GM19455 (cell line): ENCODE data around the gene AKAP12.

Source experiments
- ATAC-seq: cut with Tn5 transposase; IDR thresholded peaks from one replicate; pipeline ENCODE4 v1.9.1; 2021; ENCODE audit not compliant: unreplicated experiment

The AKAP12 gene, protein sequence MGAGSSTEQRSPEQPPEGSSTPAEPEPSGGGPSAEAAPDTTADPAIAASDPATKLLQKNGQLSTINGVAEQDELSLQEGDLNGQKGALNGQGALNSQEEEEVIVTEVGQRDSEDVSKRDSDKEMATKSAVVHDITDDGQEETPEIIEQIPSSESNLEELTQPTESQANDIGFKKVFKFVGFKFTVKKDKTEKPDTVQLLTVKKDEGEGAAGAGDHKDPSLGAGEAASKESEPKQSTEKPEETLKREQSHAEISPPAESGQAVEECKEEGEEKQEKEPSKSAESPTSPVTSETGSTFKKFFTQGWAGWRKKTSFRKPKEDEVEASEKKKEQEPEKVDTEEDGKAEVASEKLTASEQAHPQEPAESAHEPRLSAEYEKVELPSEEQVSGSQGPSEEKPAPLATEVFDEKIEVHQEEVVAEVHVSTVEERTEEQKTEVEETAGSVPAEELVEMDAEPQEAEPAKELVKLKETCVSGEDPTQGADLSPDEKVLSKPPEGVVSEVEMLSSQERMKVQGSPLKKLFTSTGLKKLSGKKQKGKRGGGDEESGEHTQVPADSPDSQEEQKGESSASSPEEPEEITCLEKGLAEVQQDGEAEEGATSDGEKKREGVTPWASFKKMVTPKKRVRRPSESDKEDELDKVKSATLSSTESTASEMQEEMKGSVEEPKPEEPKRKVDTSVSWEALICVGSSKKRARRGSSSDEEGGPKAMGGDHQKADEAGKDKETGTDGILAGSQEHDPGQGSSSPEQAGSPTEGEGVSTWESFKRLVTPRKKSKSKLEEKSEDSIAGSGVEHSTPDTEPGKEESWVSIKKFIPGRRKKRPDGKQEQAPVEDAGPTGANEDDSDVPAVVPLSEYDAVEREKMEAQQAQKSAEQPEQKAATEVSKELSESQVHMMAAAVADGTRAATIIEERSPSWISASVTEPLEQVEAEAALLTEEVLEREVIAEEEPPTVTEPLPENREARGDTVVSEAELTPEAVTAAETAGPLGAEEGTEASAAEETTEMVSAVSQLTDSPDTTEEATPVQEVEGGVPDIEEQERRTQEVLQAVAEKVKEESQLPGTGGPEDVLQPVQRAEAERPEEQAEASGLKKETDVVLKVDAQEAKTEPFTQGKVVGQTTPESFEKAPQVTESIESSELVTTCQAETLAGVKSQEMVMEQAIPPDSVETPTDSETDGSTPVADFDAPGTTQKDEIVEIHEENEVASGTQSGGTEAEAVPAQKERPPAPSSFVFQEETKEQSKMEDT (N-terminal part only)

DNA sequence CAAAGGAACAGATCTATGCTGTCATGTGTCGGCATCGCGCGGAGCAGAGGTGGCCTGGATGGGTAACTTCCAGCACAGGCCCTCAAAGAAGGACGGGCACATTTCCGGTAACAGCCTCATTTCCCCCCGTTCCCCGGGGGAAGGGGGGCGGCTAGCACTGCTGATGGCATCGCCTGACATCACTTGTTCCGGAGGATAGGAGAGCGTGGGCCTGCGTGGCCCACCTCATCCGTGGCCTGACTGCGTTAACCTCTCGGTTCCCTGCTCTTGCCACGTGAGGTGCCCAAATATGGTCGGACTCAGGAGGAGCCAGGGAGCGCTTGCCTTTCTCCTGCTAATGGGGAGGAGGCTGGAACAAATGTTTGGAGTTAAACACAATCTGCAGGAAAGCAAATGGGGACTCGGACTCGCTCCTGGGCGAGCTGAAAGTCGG, at the start of gene AKAP12:
AKAP12 (plus strand) TSS at position 365 of the 433 bp plus-strand sequence. CDS start 596 bp downstream, outside the sequence.
- ATAC-seq = no peak

DNA sequence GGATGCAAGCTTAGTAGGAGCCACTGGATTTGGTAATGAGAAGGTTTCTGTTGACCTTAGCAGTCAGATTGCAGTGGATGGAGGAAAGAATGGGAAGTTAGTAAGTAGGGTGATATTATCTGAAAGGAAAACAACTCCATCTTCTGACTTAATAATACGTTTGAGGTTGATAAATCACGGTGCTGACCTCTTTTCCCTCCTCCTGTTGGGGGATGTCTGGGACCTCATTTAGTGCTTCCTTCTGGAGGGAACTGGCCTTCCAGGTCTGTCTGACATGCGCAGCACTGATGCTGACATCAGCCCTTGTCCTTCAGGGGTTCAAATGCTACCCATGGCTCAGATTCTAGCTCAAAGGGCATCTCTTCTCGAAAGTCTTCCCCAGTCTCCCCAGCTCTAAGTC, 48.2 kb upstream of the AKAP12 start:
- no peak for ATAC-seq

DNA sequence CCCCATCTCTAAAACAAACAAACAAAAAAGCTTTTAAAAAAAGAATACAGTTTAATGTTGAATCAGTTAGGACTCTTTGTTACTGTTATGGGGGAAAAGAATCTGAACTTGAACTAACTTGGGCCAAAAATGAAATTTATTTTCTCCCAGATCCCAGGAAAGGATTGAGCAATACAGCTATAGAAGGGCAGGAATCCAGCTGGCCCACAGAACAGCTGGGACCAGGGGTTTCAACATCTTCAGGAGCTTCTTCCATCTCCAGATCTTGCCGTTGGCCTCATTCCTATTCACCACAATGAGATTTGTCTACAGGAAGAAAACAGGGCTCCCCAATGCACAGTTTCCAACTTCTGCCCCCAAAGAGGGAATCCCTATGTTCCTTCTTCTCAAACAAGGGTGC, 43.2 kb upstream of the AKAP12 start:
- ATAC-seq = no peak

DNA sequence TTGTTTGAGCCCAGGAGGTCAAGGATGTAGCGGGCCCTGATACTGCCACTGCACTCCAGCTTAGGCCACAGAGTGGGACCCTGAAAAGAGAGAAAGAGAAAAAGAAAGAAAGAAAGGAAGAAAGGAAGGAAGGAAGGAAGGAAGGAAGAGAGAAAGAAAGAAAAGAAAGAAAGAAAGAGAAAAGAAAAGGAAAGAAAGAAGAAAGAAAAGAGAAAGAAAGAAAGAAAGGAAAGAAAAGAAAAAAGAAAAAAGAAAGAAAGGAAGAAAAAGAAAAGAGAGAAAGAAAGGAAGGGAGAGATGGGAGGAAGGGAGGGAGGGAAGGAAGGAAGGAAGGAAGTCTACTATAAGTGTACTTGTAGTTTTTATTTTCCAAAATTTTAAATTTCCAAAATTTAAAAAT, 42.2 kb upstream of the AKAP12 start:
- ATAC-seq = no peak

DNA sequence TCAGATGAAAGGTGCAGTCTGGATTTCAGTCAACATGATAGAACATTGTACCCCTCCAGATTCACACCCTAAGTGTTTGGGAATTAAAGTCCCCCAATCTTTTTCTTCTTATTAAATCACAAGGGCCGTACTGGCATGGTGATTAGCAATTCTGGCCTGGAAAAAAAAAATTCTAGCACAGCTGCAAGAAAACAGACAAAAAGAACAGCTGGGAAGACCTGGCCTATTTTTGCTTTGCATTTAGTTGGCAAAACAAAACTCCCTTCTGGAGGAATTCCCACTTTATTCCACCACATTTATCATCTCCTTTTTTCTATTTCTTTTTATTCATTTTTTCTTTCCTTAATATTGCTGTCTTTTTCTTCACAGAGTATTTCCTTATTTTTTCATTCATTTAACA, 39.8 kb upstream of the AKAP12 start:
- ATAC-seq = no peak

DNA sequence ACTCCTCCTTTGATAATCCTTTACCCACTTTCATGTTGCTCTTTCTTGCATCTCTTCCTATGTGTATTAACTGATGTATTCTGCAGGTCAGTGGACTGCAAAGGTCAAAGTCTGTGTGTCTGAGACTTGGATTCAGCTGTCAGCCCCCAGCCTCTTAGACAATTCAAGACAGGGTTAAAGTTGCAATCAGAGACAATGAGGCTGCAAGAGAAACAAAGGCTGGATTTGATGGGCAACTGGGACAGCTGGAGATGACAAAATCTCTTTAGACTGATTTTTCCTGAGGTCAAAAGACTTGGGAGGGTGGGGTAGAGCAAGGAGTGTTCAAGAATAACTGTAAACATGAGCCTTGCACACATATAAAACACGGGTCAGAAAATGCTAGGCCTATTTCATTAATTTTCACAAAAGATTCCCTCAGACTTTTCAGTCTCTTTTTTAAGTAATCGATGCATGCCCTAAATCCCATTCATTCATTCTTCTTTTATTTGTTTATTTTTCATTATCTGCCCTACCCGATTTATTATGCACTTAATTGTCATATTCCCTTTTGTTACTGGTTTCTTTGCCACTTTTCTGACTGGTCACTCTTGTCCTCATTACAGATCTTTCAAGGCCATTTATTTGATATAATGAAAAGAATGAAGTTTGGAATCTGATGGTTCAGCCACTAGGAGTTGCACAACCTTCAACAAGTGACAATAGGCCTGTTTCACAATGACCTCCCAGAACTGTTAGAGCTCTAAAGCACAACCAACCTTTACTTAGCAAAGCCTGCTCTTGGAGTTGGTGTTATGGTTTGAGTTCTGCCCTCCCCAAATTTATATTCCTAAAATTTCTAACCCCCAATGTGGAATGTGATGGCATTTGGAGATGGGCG, 33.8 kb upstream of the AKAP12 start:
- ATAC-seq = no peak

DNA sequence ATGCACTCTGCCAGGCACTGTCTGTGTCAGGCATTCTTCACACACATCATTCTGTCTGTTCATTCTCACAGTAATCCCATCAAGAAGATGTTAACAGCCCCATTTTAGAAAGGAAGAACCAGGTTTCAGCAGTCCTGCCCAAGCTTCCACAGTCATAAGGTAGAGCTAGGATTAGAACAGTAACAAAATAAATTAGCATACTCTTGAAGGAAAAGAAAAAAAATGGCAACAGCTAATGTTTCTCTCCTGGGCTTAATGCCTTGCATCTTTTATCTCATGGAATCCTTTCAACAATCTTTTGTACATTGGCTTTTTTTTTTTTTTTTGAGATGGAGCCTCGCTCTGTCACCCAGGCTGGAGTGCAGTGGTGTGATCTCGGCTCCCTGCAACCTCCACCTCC, 32.1 kb upstream of the AKAP12 start:
- ATAC-seq = no peak

DNA sequence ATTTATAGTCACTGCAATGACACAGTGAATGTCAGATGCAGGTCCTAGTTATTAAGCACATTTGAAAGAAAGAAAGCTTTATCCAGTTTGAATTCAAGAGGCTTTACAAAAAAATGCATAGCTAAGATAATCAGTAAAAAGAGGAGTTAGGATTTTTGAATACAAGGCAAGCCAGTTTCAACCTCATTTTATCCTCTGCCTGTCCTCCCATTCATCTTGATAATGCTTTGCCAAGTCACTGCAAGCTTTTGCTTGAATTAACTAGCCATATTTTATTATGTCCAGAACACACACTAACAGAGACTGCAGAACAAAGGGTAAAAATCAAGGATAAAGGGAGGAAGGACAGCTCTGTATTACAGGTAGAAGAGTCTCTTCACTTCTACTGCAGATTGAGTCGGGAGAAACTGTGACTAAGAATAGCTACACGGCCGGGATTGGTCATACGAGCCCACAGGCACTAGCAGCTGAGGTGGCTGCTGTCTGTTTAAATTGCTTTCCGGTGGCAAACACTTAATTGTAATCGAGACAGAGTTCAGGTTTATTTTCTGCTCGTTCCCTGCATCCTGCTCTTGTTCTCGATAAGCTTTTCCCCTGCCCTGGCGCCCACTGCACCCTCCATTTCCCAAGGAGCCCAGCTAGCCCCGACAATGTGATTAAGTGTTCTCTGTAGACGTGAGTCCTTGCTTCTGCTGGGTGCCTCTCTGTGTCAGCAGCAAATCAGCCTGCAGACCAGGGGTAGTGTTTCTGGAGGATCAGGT, 30.5 kb upstream of the AKAP12 start:
- ATAC-seq = no peak

DNA sequence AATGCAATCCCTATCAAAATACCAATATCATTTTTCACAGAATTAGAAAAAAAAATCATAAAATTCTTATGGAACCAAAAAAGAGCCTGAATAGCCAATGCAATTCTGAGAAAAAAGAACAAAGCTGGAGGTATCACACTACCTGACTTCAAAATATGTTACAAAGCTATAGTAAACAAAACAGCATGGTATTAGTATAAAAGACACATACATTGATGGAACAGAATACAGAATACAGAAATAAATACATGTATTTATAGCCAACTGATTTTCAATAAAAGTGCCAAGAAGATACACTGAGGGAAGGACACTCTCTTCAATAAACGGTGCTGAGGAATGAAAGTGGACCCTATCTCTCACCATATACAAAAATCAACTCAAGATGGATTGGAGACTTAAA, 28.7 kb upstream of the AKAP12 start:
- ATAC-seq = no peak

DNA sequence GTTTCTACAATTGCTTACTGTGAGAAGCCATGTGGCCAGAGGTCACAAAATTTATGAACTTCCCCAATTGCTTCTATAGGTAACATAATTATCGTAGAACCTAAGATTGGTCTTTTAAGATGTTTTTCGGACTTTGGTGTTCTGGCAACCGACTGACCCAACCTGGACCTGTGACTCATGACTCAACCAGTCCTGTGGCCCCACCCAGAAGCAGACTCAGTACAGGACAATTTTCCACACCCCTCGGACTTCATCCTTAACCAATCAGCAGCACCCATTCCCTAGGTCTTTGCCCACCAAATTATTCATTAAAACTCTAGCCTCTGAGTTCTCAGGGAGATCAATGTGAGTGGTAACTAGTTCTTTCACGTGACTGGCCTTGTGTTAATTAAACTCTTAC, 26.4 kb upstream of the AKAP12 start:
- ATAC-seq = no peak

DNA sequence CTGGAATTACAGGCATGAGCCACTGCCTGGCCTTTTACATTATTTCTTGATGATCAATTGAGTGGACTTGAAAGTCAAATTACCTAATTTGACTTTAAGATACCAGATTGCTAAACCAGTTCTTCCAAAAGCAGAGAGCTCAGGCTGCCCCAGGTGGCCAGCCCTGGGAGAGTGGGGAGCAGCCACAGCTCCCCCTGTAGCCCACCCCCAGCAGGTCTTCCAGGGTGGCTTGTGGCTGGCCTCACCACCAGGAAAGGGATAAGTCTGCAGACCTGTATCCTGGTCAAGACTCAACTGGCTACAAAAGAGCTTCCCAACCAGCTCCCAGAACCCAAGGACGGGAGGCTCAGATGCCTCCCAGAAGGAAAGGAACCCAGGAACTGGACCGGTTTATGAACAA, 23.8 kb upstream of the AKAP12 start:
- ATAC-seq = no peak

DNA sequence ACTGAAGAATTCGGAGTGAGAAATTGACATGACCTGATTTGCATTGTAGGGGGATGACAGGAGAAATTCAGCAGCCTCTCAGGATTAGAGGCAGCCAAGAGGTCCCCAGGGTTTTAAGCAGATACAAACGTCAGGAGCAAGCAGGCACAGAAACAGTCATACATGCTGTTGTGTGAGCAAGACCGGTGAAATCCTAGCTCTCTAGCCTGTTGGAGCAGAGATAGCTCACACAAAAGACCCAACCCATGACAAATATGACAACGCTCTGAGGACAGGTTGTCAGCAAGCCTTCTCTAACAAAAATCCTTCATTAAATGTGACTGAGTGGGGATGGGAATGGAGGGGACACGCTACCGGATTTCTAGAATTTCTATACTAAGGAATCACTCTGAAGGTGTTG, 23.0 kb upstream of the AKAP12 start:
- no peak for ATAC-seq

DNA sequence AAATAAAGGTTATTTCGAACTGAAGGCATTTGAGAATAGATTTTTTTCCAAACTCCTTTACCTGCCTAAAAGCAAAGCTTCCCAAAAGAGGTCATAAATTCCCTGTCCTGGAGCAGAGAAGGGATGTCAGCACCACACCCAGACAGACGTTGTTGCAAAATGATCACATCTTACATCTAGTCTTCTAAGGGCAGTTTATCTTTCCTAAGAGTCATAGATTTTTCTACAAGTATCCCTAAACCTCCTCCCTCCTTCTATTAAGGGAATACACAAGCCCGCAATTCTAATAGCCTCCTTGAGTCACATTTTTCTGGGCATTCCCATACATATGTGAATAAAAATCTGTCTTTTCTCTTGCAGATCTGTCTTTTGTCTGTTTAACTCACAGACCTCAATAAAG, 20.6 kb upstream of the AKAP12 start:
- ATAC-seq = no peak

DNA sequence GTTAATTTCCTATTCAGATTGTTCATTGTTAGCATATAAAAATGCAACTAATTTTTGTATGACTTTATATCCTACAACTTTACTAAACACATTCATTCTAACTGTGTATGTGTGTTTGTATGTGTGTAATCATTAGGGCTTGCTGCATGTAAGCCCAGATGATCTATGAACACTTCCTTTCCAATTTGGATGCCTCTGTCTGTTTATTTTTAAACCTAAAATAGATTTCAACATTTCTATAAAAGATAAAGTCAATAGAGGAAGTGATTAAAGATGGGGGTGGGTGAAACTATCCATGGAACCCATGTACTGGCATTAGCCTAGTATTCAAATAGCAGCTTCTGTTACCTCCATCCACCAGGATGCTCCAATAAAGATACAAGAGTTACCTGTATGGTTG, 15.7 kb upstream of the AKAP12 start:
- no peak for ATAC-seq

DNA sequence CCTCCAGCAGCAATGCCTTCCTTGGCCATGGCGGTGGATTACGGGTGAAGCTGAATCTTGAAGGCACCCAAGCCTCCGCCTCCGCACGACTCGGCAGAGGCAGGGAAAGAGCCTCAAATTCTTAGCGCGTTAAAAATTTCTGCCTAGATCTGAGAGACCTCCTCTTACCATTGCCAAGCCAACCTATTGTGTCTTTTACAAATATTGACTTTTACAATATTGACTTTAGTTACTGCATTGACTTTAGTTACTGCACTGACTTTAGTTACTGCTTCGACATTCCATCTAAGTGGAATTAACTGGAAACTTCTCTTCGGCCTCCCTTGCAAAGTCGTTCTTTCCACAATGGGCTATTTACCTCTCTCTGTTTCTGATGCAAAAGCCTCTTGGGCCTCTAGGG, 13.8 kb upstream of the AKAP12 start:
- no peak for ATAC-seq

DNA sequence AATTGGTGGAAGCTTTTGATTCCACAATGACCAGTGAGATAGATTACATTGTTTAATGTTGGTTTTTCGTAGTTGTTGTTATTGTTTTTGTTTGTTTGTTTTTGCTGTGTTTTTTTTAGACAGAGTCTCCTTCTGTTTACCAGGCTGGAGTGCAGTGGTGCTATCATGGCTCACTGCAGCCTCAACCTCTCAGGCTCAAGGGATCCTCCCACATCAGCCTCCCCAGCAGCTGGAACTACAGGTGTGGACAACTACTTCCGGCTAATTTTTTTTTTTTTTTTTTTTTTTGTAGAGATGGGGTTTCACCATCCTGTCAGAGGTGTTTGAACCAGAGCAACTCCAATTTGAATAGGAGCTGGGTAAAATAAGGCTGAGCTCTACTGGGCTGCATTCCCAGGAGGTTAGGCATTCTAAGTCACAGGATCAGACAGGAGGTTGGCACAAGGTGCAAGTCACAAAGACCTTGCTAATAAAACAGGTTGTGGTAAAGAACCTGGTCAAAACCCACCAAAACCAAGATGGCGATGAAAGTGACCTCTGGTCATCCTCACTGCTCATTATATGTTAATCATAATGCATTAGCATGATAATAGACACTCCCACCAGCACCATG, 10.9 kb upstream of the AKAP12 start:
- no peak for ATAC-seq

DNA sequence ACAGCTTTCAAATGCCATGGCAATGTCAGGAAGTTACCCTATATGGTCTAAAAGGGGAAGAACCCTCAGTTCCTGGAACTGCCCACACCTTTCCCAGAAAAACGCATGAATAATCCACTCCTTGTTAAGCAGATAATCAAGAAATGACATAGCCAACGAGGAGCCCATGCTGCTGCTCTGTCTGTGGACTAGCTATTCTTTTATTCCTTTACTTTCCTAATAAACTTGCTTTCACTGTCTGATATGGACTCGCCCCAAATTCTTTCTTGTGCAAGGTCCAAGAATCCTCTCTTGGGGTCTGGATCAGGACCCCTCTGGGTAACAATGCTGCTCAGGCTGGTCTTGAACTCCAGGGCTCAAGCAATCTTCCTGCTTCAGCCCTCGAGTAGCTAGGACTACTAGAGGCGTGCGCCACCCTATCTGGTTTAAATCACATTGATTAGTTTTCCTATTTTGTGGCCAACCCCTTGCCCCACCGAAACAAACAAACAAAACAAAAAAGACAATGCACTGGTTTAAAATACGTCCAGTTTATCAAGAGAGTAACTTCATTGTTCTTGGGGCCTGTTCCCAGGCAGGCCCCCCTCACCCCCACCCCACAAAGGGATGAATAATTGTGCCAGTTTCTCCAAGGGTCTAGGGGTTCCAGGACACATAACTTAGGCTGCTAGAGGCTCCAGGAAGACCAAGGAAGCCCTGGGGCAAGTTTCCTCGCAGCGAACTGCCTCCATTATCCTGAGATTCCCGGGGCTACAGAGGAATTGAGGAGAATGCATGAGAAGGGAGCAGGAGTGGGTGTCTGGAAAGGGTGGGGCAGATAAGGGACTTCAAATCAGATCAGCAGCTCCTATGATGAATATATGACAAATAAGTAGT, 10.1 kb upstream of the AKAP12 start:
- ATAC-seq = no peak

DNA sequence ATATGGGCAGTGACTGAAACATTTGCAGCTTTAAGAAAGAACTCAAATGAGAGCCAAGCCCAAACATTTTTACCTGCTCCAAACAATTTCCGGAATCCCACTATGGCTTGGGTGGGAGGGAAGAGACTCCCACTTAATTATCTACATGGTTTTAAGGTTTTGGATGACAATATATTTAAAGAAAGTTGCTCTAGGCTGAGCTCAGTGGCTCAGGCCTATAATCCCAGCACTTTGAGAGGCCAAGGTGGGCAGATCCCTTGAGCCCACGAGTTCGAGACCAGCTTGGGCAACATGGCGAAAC, 9.5 kb upstream of the AKAP12 start:
- ATAC-seq = no peak

DNA sequence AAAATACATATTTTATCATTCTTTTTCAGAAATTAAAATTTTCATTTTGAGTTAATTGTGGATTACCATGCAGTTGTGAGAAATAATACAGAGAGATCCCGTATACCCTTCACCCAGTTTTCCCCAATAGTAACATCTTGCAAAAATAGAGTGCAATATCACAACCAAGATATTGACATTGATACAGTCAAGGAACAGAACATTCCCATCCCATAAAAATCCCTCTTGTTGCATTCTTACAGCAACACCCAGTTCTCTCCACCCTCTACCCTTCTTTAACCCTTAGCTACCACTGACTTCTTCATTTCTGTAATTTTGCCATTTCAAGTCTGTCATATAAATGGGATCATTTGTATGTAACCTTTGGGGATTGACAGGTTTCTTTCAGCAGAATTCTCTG, 6.9 kb upstream of the AKAP12 start:
- ATAC-seq = no peak
